ENCODE results near the gene NR2F6.

NR2F6 gene

DNA sequence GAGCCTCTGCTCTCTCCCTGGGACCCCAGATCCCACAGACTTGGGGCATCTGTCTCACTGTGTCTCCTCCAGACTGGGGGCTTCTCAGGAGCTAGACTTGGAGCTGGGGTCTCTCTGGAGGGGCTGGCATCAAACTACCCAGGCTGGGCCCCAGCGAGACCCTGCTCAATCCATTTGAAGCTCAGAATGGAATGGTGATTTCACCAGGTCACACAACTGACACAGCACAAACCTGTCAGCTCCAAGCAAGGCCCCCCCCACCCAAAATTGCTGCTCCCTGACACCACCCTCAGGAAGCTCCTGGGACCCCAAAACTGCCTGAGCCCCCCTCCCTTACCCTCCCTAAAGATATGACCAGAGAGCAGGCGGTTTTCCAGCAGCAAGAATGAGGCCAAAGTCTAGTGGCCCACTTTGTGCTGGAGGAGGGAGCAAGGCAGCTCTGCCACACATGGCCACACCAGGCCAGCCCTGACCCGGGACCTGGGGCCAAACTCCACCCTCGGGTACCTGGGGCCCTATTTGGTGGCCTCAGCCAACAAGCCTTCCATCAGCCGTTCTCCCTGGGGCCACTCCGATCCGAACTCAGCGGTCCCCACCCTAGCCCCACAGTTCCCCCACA lies 2.4 kb downstream of the NR2F6 start:
- Histone ChIP-seq H3K79me2 (ENCODE audit: low read length) (peaks cover 16% of the 10 kb centered on the region), H3K4me1 (ENCODE audit: low read length) (peaks cover 13% of the 10 kb centered on the region; the same call in 1 of the 2 replicates), H3K36me3 (replicated peaks; ENCODE audit: insufficient read depth, low read length) (no peaks in the 10 kb centered on the region), H3K4me3 (ENCODE audit: low read length) (no peak overlapping the region), H3K9me2 (replicated peaks; ENCODE audit: insufficient read depth, low read length) (no peaks in the 10 kb centered on the region), H4K20me1 (ENCODE audit: insufficient read depth, low read length) (no peaks in the 10 kb centered on the region), H3K4me2 (ENCODE audit: low read depth, low read length) (no peak overlapping the region), H3K9ac (ENCODE audit: low read length) (no peak overlapping the region), H3K27ac (ENCODE audit: low read length) (no peak overlapping the region), H3F3A (ENCODE audit: insufficient read depth, low read length) (peaks cover 7% of the 10 kb centered on the region; the same call in 1 of the 2 replicates), H2AFZ (ENCODE audit: low read length) (no peak overlapping the region), H3K27me3 (replicated peaks; ENCODE audit: insufficient read depth, low read length) (no peaks in the 10 kb centered on the region), H3K9me3 (replicated peaks; ENCODE audit: insufficient read depth, low read length) (no peaks in the 10 kb centered on the region)
- no peak for DNase-seq
- TF ChIP-seq, protein P1, sequence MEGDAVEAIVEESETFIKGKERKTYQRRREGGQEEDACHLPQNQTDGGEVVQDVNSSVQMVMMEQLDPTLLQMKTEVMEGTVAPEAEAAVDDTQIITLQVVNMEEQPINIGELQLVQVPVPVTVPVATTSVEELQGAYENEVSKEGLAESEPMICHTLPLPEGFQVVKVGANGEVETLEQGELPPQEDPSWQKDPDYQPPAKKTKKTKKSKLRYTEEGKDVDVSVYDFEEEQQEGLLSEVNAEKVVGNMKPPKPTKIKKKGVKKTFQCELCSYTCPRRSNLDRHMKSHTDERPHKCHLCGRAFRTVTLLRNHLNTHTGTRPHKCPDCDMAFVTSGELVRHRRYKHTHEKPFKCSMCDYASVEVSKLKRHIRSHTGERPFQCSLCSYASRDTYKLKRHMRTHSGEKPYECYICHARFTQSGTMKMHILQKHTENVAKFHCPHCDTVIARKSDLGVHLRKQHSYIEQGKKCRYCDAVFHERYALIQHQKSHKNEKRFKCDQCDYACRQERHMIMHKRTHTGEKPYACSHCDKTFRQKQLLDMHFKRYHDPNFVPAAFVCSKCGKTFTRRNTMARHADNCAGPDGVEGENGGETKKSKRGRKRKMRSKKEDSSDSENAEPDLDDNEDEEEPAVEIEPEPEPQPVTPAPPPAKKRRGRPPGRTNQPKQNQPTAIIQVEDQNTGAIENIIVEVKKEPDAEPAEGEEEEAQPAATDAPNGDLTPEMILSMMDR (IDR thresholded peaks at IDR 0.05; ENCODE audit: low read length) = no peak
- TF ChIP-seq EZH2phosphoT487 (IDR thresholded peaks at IDR 0.05; ENCODE audit: low read length) = no peak
- no peak for TF ChIP-seq EZH2 (optimal IDR thresholded peaks at IDR 0.05; ENCODE audit: low read depth, low read length)

DNA sequence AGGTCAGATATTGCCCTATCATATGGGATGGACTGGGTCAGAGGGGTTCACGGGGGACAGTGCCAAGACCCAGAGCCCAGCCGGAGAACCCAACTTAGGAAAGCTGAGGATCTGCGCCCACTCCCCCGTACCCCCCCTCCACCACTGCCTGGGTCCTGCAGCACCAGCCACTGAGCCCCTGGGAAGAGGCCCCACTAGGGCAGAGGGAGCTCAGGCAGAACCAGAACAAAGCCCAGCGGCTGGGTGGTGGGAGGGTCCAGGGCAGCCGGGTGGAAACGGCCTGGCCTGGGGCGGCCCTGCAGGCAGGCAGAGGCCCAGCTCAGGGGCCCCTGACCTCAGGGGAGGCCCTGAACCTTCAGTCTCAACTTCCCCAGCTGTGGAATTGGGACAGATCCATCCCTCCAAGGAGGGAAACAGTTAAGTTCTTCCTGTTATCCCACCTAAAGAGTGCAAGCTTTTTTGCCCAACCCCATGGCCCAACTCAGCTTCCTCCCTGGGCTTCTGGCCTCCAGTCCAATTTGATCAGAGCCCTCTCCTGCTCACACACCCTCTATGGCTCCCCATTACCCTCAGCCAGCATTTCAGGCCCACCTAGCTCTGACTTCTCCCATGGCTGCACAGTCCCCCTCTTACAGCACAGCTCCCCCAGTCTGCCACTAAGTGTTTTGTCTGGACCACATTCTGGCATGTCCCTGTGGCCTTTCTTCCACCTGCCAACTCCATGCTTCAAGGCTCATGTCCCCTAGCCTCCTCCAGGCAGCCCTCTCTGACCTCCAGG lies 3.1 kb downstream of the NR2F6 start:
- Histone ChIP-seq H3K9me3 (replicated peaks; ENCODE audit: insufficient read depth, low read length) (no peaks in the 10 kb centered on the region), H4K20me1 (ENCODE audit: insufficient read depth, low read length) (no peaks in the 10 kb centered on the region), H3K27ac (ENCODE audit: low read length) (no peak overlapping the region), H3K4me1 (ENCODE audit: low read length) (peaks cover 13% of the 10 kb centered on the region; the same call in 1 of the 2 replicates), H3K9ac (ENCODE audit: low read length) (no peak overlapping the region), H3K4me2 (ENCODE audit: low read depth, low read length) (no peak overlapping the region), H3F3A (ENCODE audit: insufficient read depth, low read length) (peaks cover 7% of the 10 kb centered on the region; the same call in 1 of the 2 replicates), H3K36me3 (replicated peaks; ENCODE audit: insufficient read depth, low read length) (no peaks in the 10 kb centered on the region), H3K9me2 (replicated peaks; ENCODE audit: insufficient read depth, low read length) (no peaks in the 10 kb centered on the region), H2AFZ (ENCODE audit: low read length) (no peak overlapping the region), H3K79me2 (ENCODE audit: low read length) (peaks cover 16% of the 10 kb centered on the region), H3K4me3 (ENCODE audit: low read length) (no peak overlapping the region), H3K27me3 (replicated peaks; ENCODE audit: insufficient read depth, low read length) (no peaks in the 10 kb centered on the region)
- TF ChIP-seq EZH2 (optimal IDR thresholded peaks at IDR 0.05; ENCODE audit: low read depth, low read length) = no peak
- TF ChIP-seq EZH2phosphoT487 (IDR thresholded peaks at IDR 0.05; ENCODE audit: low read length) = no peak
- TF ChIP-seq, protein P1 (IDR thresholded peaks at IDR 0.05; ENCODE audit: low read length) = no peak
- no peak for DNase-seq

DNA sequence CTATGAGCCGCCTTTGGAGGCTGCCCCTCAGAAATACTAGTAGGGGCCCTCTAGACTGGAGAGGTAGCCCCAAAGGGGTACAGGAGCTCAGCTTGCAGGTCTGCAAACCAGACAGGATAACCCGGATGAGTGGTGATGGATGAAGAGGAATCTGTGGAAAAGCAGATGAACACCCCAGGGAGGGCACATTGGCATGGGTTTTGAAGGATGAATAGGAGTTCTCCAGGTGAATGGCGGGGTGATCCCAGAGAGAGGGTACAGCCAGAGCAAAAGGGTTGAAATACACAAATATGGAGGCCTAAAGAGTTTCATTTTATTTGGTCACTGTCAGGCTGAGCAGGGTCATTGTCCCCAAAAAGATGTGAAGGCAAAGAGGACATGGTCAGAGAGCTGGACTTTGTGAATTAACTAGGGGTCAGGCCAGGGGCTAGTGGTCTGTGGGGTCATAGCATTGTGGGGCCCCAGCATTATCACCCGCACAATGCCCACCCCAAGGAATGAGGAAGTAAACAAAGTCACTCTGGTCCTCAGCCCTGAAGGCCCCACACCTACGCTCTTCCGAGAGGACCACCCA lies 4.8 kb downstream of the NR2F6 start:
- H3K27ac ChIP-seq (ENCODE audit: low read length) = no peak overlapping the region
- H3K9ac ChIP-seq (ENCODE audit: low read length) = no peak overlapping the region

More for the DNA sequence above, 4.8 kb downstream of the NR2F6 start:
- no peak overlapping the region for H2AFZ ChIP-seq (ENCODE audit: low read length)
- no peaks in the 10 kb centered on the region for H3K9me3 ChIP-seq (replicated peaks; ENCODE audit: insufficient read depth, low read length)
- no peak for DNase-seq
- no peak overlapping the region for H3K4me2 ChIP-seq (ENCODE audit: low read depth, low read length)
- no peaks in the 10 kb centered on the region for H4K20me1 ChIP-seq (ENCODE audit: insufficient read depth, low read length)
- no peak for TF ChIP-seq EZH2 (optimal IDR thresholded peaks at IDR 0.05; ENCODE audit: low read depth, low read length)
- TF ChIP-seq, protein P1 (IDR thresholded peaks at IDR 0.05; ENCODE audit: low read length) = no peak
- no peak for TF ChIP-seq EZH2phosphoT487 (IDR thresholded peaks at IDR 0.05; ENCODE audit: low read length)
- no peaks in the 10 kb centered on the region for H3K36me3 ChIP-seq (replicated peaks; ENCODE audit: insufficient read depth, low read length)
- 0 out of 2 replicates have a peak, but pooled peaks cover 7% of the 10 kb centered on the region for H3K4me1 ChIP-seq (ENCODE audit: low read length)
- no peak overlapping the region for H3K4me3 ChIP-seq (ENCODE audit: low read length)
- H3K27me3 ChIP-seq (replicated peaks; ENCODE audit: insufficient read depth, low read length) = no peaks in the 10 kb centered on the region
- H3K9me2 ChIP-seq (replicated peaks; ENCODE audit: insufficient read depth, low read length) = no peaks in the 10 kb centered on the region
- H3K79me2 ChIP-seq (ENCODE audit: low read length) = peaks cover 16% of the 10 kb centered on the region
- no peaks in the 10 kb centered on the region for H3F3A ChIP-seq (ENCODE audit: insufficient read depth, low read length)

All from MM.1S (cell line).